Measurements from ENCODE around the gene AP4S1.

DNA sequence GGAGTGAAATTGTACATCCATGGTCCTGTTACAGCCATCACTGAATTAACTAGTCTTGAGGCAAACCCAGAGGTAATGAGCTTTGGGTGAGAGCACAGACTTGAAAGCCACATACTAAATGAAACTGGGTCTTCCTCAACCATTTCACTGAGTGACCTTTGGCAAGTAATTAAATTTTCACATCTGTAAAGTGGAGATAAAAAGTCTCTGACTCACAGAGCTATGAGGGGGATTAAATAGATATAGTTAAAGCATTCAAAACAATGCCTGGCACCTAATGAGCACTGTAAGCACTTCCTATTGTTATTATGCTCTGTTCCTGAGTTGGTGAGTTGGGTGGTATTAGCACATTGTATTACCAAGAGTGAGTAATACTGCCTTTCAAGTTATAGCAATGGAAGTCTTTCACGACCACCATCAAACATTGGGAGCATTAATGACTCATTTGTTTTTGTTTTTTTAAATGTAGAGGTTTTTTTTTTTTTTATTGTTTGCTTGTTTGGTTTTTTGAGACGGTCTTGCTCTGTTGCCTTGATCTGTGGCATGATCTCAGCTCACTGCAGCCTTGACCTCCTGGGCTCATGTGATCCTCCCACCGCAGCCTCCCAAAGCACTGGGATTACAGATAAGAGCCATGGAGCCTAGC lies 13.2 kb downstream of the AP4S1 start:
- no peak for TF ChIP-seq POLR2A (IDR thresholded peaks at IDR 0.05)
- TF ChIP-seq, protein P1, sequence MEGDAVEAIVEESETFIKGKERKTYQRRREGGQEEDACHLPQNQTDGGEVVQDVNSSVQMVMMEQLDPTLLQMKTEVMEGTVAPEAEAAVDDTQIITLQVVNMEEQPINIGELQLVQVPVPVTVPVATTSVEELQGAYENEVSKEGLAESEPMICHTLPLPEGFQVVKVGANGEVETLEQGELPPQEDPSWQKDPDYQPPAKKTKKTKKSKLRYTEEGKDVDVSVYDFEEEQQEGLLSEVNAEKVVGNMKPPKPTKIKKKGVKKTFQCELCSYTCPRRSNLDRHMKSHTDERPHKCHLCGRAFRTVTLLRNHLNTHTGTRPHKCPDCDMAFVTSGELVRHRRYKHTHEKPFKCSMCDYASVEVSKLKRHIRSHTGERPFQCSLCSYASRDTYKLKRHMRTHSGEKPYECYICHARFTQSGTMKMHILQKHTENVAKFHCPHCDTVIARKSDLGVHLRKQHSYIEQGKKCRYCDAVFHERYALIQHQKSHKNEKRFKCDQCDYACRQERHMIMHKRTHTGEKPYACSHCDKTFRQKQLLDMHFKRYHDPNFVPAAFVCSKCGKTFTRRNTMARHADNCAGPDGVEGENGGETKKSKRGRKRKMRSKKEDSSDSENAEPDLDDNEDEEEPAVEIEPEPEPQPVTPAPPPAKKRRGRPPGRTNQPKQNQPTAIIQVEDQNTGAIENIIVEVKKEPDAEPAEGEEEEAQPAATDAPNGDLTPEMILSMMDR (IDR thresholded peaks at IDR 0.05), result no peak
